Right kidney (tissue), 1 donor: Measurements from ENCODE around the gene ATP5PO.

Source experiments
- DNase-seq: peaks from one replicate; pipeline ENCODE4 v3.0.0-alpha.2; 2016

Gene ATP5PO

GRCh38 chr21:33901412-33902288, 14.0 kb downstream of the ATP5PO start:
- no peak for DNase-seq

DNA sequence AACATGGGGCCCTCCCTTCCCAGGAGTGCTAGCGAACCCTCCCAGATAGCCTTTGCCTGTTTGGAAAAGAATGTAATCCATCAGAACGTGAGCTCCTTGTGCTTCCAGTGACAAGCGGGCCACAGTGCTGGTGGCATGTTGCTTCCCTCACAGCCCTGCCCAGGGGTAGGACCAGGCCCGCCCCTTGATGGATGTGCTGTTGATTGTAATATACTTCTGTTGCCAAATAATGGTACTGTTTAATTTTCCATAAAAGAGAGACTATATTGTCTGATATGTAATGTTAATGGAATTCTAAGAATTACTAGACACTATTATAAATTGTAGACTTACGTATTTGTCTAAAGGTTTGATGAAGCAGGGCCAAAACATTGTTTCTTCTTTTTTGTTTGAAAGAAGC, 16.4 kb downstream of the ATP5PO start:
- no peak for DNase-seq

DNA sequence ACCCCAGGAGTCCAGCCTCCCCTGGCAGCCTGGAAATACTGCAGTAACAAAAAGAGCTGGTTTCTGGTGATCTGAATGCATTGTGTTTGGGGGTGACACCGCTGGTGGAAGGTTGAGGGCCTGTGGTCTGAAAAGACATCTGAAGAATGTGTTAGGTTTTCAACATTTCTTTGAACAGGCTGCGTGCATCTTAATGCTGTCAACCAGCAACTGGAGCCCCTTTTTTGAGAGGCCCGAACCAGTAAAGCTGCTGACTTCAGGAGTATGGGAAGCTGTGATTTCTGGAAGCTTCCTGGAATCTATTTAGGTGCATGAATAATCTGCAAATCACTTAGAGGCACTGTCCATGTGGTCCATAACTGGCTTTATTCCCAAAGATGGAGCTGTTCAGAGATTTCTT, 17.0 kb downstream of the ATP5PO start:
- DNase-seq: no peak

DNA sequence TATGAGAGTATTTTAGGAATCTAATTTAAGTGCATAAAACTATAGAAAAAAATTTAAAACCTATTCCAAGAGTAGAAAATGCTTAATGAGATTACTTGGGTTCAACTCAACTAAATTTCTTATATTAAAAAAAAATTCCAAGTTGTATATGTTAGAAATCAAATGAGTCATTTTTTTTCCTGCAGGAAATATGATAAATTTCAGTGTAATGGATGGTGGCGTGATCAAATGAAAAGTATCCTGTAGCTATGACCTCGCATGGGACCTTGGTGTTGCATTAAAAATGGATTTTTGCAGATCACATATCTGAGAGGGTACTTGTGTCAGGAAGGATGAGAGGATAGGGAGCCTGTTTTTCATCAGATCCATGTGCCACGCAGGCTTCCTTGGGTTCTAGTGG, 17.9 kb downstream of the ATP5PO start:
- no peak for DNase-seq

DNA sequence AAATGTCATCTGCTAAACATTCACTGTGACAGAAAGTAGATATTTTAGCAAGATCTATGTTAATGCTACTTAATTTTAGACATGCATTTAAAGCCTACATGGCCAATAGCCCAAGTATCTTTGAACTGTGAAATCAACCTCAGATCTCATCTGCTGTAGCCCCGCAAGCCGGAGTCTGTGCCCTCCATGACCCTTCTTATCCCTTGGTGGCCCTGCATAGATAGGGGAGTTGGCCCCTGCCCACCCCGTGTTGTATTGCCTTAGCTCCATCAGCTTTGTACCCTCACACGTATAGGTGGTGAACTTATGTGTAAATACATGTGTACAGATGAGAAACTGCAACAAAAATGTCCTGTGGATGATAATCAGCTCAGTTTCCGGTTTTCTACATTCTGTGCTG, 18.5 kb downstream of the ATP5PO start:
- no peak for DNase-seq

DNA sequence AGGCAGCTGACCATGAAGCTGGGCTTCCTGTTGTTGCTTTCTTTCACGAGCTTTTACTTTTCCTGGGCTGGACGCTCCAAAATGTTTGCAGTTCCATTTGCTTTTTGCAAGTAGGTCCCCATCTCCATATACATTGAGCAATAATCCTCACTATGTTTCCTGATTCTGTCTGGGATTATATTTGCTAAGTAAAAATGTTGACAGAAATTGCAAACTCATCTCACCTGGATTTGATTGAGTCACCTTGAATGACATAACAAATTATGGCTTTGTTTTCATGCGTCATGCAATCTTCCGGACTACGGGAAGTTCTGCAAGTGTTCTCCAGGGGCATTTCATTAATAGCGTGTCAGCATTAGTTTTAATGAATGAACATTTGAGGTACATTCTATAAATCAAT, 18.9 kb downstream of the ATP5PO start:
- no peak for DNase-seq

- DNase-seq: no peak
Measured at GRCh38 chr21:33895356-33895755, 20.2 kb downstream of the ATP5PO start.

DNA sequence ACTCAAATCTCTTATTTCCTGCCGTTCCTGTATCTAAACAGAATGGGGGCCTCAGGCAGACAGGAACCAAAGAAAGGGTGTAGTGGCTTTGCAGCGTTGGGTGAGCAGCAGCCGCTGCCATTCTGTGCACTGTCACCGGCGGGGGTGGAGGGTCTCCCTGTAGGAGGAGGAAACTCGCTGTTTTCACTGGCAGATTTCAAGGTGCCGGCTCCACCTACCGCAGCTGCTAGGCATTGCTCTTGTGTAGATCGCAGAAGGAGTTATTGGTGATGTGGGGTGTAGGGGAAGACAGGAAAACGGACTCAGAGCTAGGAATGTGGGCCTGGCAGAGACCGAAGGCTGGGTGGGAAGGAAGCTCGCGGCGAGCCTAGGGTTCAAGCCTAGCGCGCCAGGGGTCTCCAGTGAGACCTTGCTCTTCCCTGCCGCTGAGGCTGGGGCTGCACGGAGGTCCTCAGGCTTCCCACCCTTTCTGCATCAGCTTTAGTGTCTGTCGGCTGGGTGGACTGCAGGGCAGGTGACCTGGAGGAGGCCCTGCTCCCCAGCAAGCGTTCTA, 20.8 kb downstream of the ATP5PO start:
- peak; percentile 72 for DNase-seq

GRCh38 chr21:33893917-33894316, 21.7 kb downstream of the ATP5PO start:
- DNase-seq: no peak

GRCh38 chr21:33892853-33893252, 22.8 kb downstream of the ATP5PO start:
- DNase-seq: no peak

DNA sequence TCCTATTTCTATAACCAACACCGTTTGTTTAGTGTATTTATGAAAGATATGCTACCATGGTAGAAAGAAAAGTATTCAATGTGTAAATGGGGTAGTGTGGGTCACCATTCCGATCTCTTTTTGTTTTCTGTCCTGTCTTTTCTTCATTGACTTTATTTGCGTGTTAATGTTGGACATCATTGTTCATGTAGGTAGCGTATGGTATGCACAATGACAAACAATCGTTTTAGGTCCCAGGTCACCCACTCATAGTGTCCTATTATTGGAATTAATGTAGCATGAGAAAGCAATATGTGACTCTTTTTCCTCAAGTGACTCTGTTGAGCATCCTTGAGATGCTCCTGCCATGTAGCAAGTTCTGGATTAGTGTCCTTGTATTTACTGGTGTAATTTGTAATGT, 25.4 kb downstream of the ATP5PO start:
- no peak for DNase-seq

DNA sequence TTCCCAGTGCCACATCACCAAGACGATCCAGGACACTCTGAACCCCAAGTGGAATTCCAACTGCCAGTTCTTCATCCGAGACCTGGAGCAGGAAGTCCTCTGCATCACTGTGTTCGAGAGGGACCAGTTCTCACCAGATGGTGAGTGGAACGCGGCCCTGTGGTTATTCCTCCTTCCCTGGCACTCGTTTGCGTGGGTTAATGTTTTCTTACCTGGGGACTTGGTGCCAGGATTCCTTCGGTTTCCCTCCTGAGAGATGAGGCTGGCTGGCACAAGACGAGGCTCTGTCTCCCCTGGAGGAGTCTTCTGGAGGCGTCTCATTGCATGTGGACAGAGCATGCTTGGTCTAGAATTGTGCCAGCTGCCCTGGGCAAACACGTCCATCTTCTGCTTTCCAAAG, 29.3 kb downstream of the ATP5PO start:
- DNase-seq: no peak

DNA sequence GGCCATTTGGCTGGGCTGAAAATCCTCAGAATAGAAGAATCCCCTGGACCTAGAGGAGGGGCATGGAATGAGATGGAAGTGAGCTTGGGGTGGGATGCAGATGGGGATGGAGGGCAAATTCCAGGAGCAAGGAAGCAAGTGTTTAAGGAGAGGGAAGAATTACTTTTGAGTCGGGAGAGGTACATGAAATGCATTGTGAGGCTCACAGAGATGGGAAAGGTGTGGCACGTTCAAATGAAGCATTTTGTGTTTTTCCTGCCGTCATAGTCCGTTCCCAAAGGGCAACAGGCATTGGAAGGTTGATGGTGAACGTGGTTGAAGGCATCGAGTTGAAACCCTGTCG, 30.5 kb downstream of the ATP5PO start:
- no peak for DNase-seq

- no peak for DNase-seq
Measured at GRCh38 chr21:33884376-33885171, 31.0 kb downstream of the ATP5PO start.

DNA sequence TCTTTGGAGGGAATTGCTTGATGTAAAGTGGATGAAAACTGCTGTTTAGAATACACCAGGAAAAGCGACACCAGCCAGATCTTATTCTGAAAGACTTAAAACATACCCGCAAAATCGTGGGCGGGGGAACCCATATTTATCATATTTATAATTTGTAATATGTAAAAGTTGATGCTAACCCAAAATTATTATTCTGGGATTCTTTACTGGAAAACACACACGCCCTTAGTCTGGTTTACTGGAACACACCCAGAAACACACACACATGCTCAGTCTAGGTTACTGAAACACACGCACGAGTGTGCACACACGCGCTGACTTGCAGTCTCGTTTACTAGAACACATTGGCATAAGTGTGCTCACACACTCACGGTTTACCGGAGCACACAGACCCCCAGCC, 32.5 kb downstream of the ATP5PO start:
- DNase-seq: no peak

- DNase-seq: no peak
Measured at GRCh38 chr21:33881689-33882440, 33.7 kb downstream of the ATP5PO start.

GRCh38 chr21:33880626-33881025, 35.0 kb downstream of the ATP5PO start:
- DNase-seq: no peak

- no peak for DNase-seq
Measured at GRCh38 chr21:33878824-33879223, 36.8 kb downstream of the ATP5PO start.

- no peak for DNase-seq
Measured at GRCh38 chr21:33875026-33875695, 40.4 kb downstream of the ATP5PO start.

GRCh38 chr21:33874161-33874560, 41.4 kb downstream of the ATP5PO start:
- DNase-seq: no peak

GRCh38 chr21:33872881-33873515, 42.6 kb downstream of the ATP5PO start:
- no peak for DNase-seq

- DNase-seq: no peak
Measured at GRCh38 chr21:33871171-33871570, 44.4 kb downstream of the ATP5PO start.
